ENCODE data around the gene AVPR2.
A peak's percentile ranks its signal among the peaks of the same experiment; 100 is the strongest.

The AVPR2 gene

GRCh38 chrX:153922932-153923857, 18.7 kb downstream of the AVPR2 start:
- Histone ChIP-seq H3K27me3 (ENCODE audit: low read depth, low read length) (no peaks in the 10 kb centered on the region), H3K4me3 (ENCODE audit: low read depth in 1 of 2, low read length in 2 of 2) (no peak overlapping the region), H3K4me1 (ENCODE audit: control insufficient read depth in 1 of 2, insufficient read depth in 2 of 2, low read length in 2 of 2) (peaks cover 0 to 33% of the 10 kb centered on the region in 2 donors), H3K27ac (ENCODE audit: low read length) (no peak overlapping the region), H3K9me3 (ENCODE audit: control insufficient read depth in 1 of 2, low read length in 2 of 2) (no peaks in the 10 kb centered on the region), H3K36me3 (ENCODE audit: control insufficient read depth in 1 of 2, insufficient read depth in 2 of 2, low read length in 2 of 2) (no peaks in the 10 kb centered on the region)

DNA sequence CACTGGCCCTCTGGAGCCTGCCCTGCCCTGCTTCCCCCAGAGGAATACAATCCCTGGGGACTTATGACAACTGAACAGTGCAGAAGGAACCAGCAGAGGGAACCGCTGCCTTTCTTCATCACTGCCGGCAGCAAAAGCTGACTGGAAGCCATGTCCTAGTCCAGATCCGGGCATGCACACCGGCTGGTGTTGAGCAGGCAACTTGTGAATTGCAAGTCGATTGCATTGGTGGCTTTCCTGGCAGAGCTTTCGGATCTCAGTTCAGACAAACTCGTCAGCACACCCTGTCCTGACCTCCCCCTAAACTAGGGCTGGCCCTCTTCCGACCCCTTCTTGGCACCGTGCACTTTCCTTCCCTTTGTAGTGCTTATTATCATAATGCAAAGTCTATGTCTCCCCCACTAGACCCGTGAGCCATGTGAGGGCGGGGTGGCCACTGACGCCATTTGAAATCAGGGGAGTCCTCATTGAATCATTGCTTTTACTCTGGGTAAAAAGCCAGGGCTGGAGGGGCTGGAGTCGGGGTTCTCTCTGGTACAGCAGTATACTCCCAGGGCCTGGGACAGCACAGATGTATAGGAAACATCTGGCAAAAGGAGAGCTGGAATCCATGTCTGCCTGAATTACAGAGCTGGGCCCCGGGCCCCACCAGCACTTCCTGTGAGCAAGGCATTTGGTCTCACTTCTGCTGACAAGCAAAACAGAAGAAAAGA, 19.8 kb downstream of the AVPR2 start:
- no peaks in the 10 kb centered on the region for H3K27me3 ChIP-seq (ENCODE audit: low read depth, low read length)
- H3K4me3 ChIP-seq (ENCODE audit: low read depth in 1 of 2, low read length in 2 of 2): peak overlapping the region; percentile 8 to 44
- no peaks in the 10 kb centered on the region for H3K9me3 ChIP-seq (ENCODE audit: control insufficient read depth in 1 of 2, low read length in 2 of 2)
- H3K36me3 ChIP-seq (ENCODE audit: control insufficient read depth in 1 of 2, insufficient read depth in 2 of 2, low read length in 2 of 2): no peaks in the 10 kb centered on the region
- peak overlapping the region; percentile 14 for H3K27ac ChIP-seq (ENCODE audit: low read length)
- peaks cover 0 to 38% of the 10 kb centered on the region in 2 donors for H3K4me1 ChIP-seq (ENCODE audit: control insufficient read depth in 1 of 2, insufficient read depth in 2 of 2, low read length in 2 of 2)

DNA sequence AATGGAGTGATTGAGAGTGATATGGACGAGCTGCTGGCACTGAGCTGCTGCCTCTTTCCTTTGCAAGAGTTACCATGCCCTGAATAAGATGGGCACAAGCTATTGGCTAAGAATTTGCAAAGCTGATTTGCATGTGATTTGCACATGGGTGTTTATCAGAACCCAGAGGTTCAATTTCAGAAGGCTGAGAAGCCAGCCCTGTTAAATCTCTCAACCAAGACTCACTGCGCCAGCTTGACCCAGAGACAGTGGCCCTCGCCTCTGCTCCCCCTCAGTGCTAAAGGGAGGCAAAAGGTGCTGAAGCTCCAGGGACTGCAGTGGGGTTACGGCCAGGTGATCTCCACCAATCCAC, 20.9 kb downstream of the AVPR2 start:
- Histone ChIP-seq H3K27me3 (ENCODE audit: low read depth, low read length) (no peaks in the 10 kb centered on the region), H3K4me3 (ENCODE audit: low read depth in 1 of 2, low read length in 2 of 2) (peak overlapping the region; percentile 44), H3K27ac (ENCODE audit: low read length) (no peak overlapping the region), H3K36me3 (ENCODE audit: control insufficient read depth in 1 of 2, insufficient read depth in 2 of 2, low read length in 2 of 2) (peaks cover 0 to 2% of the 10 kb centered on the region in 2 donors), H3K4me1 (ENCODE audit: control insufficient read depth in 1 of 2, insufficient read depth in 2 of 2, low read length in 2 of 2) (peaks cover 0 to 38% of the 10 kb centered on the region in 2 donors), H3K9me3 (ENCODE audit: control insufficient read depth in 1 of 2, low read length in 2 of 2) (no peaks in the 10 kb centered on the region)

- Histone ChIP-seq H3K4me3 (ENCODE audit: low read depth in 1 of 2, low read length in 2 of 2) (peak within 1 kb of the TSS; percentile 59 to 75), H3K27me3 (ENCODE audit: low read depth, low read length) (no peaks in the 10 kb centered on the region), H3K27ac (ENCODE audit: low read length) (peak within 1 kb of the TSS; percentile 89), H3K36me3 (ENCODE audit: control insufficient read depth in 1 of 2, insufficient read depth in 2 of 2, low read length in 2 of 2) (peaks cover 0 to 6% of the 10 kb centered on the region in 2 donors), H3K4me1 (ENCODE audit: control insufficient read depth in 1 of 2, insufficient read depth in 2 of 2, low read length in 2 of 2) (peaks cover 0 to 38% of the 10 kb centered on the region in 2 donors), H3K9me3 (ENCODE audit: control insufficient read depth in 1 of 2, low read length in 2 of 2) (no peaks in the 10 kb centered on the region)
These were observed 21.5 kb downstream of the AVPR2 start, which contains the start of gene ARHGAP4 for GRCh38 chrX:153925739-153926551. Gene ARHGAP4, minus strand, starts transcription at chrX:153926264. Its CDS starts 62 bp downstream, at chrX:153926202.

- H3K4me1 ChIP-seq (ENCODE audit: control insufficient read depth in 1 of 2, insufficient read depth in 2 of 2, low read length in 2 of 2): peaks cover 0 to 33% of the 10 kb centered on the region in 2 donors
- H3K27ac ChIP-seq (ENCODE audit: low read length): peak overlapping the region; percentile 89
- no peaks in the 10 kb centered on the region for H3K9me3 ChIP-seq (ENCODE audit: control insufficient read depth in 1 of 2, low read length in 2 of 2)
- H3K4me3 ChIP-seq (ENCODE audit: low read depth in 1 of 2, low read length in 2 of 2): peak overlapping the region; percentile 59 to 75
- peaks cover 0 to 7% of the 10 kb centered on the region in 2 donors for H3K36me3 ChIP-seq (ENCODE audit: control insufficient read depth in 1 of 2, insufficient read depth in 2 of 2, low read length in 2 of 2)
- no peaks in the 10 kb centered on the region for H3K27me3 ChIP-seq (ENCODE audit: low read depth, low read length)
These were observed 22.0 kb downstream of the AVPR2 start for GRCh38 chrX:153926552-153926857.

GRCh38 chrX:153926858-153927671, 22.6 kb downstream of the AVPR2 start:
- Histone ChIP-seq H3K4me3 (ENCODE audit: low read depth in 1 of 2, low read length in 2 of 2) (peak overlapping the region; percentile 59 to 75), H3K27me3 (ENCODE audit: low read depth, low read length) (no peaks in the 10 kb centered on the region), H3K36me3 (ENCODE audit: control insufficient read depth in 1 of 2, insufficient read depth in 2 of 2, low read length in 2 of 2) (peaks cover 0 to 10% of the 10 kb centered on the region in 2 donors), H3K9me3 (ENCODE audit: control insufficient read depth in 1 of 2, low read length in 2 of 2) (no peaks in the 10 kb centered on the region), H3K4me1 (ENCODE audit: control insufficient read depth in 1 of 2, insufficient read depth in 2 of 2, low read length in 2 of 2) (peaks cover 0 to 27% of the 10 kb centered on the region in 2 donors), H3K27ac (ENCODE audit: low read length) (peak overlapping the region; percentile 89)

- H3K4me1 ChIP-seq (ENCODE audit: control insufficient read depth in 1 of 2, insufficient read depth in 2 of 2, low read length in 2 of 2): peaks cover 0 to 24% of the 10 kb centered on the region in 2 donors
- no peaks in the 10 kb centered on the region for H3K9me3 ChIP-seq (ENCODE audit: control insufficient read depth in 1 of 2, low read length in 2 of 2)
- peak overlapping the region; percentile 89 for H3K27ac ChIP-seq (ENCODE audit: low read length)
- H3K36me3 ChIP-seq (ENCODE audit: control insufficient read depth in 1 of 2, insufficient read depth in 2 of 2, low read length in 2 of 2): peaks cover 0 to 10% of the 10 kb centered on the region in 2 donors
- H3K27me3 ChIP-seq (ENCODE audit: low read depth, low read length): no peaks in the 10 kb centered on the region
- H3K4me3 ChIP-seq (ENCODE audit: low read depth in 1 of 2, low read length in 2 of 2): peak overlapping the region; percentile 59 to 75
These were observed 23.1 kb downstream of the AVPR2 start for GRCh38 chrX:153927672-153927921.

- H3K4me1 ChIP-seq (ENCODE audit: control insufficient read depth in 1 of 2, insufficient read depth in 2 of 2, low read length in 2 of 2): peaks cover 0 to 19% of the 10 kb centered on the region in 2 donors
- H3K27me3 ChIP-seq (ENCODE audit: low read depth, low read length): no peaks in the 10 kb centered on the region
These were observed 23.7 kb downstream of the AVPR2 start for GRCh38 chrX:153927922-153928760.

GRCh38 chrX:153928846-153929245, 24.4 kb downstream of the AVPR2 start:
- H3K4me3 ChIP-seq (ENCODE audit: low read depth in 1 of 2, low read length in 2 of 2): no peak overlapping the region
- H3K27ac ChIP-seq (ENCODE audit: low read length): no peak overlapping the region
- H3K4me1 ChIP-seq (ENCODE audit: control insufficient read depth in 1 of 2, insufficient read depth in 2 of 2, low read length in 2 of 2): peaks cover 0 to 17% of the 10 kb centered on the region in 2 donors
- H3K36me3 ChIP-seq (ENCODE audit: control insufficient read depth in 1 of 2, insufficient read depth in 2 of 2, low read length in 2 of 2): peaks cover 0 to 10% of the 10 kb centered on the region in 2 donors
- no peaks in the 10 kb centered on the region for H3K9me3 ChIP-seq (ENCODE audit: control insufficient read depth in 1 of 2, low read length in 2 of 2)
- H3K27me3 ChIP-seq (ENCODE audit: low read depth, low read length): no peaks in the 10 kb centered on the region

More at GRCh38 chrX:153927922-153928760, 23.7 kb downstream of the AVPR2 start:
- Histone ChIP-seq H3K9me3 (ENCODE audit: control insufficient read depth in 1 of 2, low read length in 2 of 2) (no peaks in the 10 kb centered on the region), H3K27ac (ENCODE audit: low read length) (peak overlapping the region; percentile 89), H3K4me3 (ENCODE audit: low read depth in 1 of 2, low read length in 2 of 2) (peak overlapping the region; percentile 59 to 75), H3K36me3 (ENCODE audit: control insufficient read depth in 1 of 2, insufficient read depth in 2 of 2, low read length in 2 of 2) (peaks cover 0 to 10% of the 10 kb centered on the region in 2 donors)

- Histone ChIP-seq H3K4me1 (ENCODE audit: control insufficient read depth in 1 of 2, insufficient read depth in 2 of 2, low read length in 2 of 2) (peaks cover 0 to 23% of the 10 kb centered on the region in 2 donors), H3K27ac (ENCODE audit: low read length) (no peak overlapping the region), H3K9me3 (ENCODE audit: control insufficient read depth in 1 of 2, low read length in 2 of 2) (no peaks in the 10 kb centered on the region), H3K4me3 (ENCODE audit: low read depth in 1 of 2, low read length in 2 of 2) (no peak overlapping the region), H3K27me3 (ENCODE audit: low read depth, low read length) (no peaks in the 10 kb centered on the region), H3K36me3 (ENCODE audit: control insufficient read depth in 1 of 2, insufficient read depth in 2 of 2, low read length in 2 of 2) (peaks cover 0 to 10% of the 10 kb centered on the region in 2 donors)
These were observed 25.1 kb downstream of the AVPR2 start for GRCh38 chrX:153929576-153929975.
